DND-41 (cell line): ENCODE measurements around the gene ZDHHC1.

Experiments
- EZH2 ChIP-seq: IDR thresholded peaks from 3 replicates; pipeline ENCODE4 v1.6.1; 2012; ENCODE audit warnings: borderline replicate concordance, low read depth, mild to moderate bottlenecking, moderate library complexity, low read length, inconsistent platforms; ENCODE audit not compliant: severe bottlenecking
- TF ChIP-seq, protein P1 (sequence below): IDR thresholded peaks from 2 replicates; pipeline ENCODE4 v1.5.1; 2012; ENCODE audit warnings: borderline replicate concordance, low read length, moderate library complexity, mild to moderate bottlenecking; ENCODE audit not compliant: poor library complexity, severe bottlenecking; ENCODE audit errors: extremely low read depth

DNA sequence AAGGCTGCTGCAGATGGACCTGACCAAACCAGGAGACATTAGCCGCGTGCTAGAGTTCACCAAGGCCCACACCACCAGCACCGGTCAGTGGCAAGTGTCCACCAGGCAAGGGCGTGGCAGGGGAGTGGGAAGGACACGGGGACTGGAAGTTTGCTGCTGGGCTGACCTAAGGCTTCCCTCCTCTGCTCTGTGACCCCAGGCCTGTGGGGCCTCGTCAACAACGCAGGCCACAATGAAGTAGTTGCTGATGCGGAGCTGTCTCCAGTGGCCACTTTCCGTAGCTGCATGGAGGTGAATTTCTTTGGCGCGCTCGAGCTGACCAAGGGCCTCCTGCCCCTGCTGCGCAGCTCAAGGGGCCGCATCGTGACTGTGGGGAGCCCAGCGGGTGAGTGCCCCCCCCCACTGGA, 19.5 kb upstream of the ZDHHC1 start:
- TF ChIP-seq, protein P1, sequence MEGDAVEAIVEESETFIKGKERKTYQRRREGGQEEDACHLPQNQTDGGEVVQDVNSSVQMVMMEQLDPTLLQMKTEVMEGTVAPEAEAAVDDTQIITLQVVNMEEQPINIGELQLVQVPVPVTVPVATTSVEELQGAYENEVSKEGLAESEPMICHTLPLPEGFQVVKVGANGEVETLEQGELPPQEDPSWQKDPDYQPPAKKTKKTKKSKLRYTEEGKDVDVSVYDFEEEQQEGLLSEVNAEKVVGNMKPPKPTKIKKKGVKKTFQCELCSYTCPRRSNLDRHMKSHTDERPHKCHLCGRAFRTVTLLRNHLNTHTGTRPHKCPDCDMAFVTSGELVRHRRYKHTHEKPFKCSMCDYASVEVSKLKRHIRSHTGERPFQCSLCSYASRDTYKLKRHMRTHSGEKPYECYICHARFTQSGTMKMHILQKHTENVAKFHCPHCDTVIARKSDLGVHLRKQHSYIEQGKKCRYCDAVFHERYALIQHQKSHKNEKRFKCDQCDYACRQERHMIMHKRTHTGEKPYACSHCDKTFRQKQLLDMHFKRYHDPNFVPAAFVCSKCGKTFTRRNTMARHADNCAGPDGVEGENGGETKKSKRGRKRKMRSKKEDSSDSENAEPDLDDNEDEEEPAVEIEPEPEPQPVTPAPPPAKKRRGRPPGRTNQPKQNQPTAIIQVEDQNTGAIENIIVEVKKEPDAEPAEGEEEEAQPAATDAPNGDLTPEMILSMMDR: no peak
- TF ChIP-seq EZH2: no peak
